Activated CD8-positive, alpha-beta memory T cell treated with anti-CD3 and anti-CD28 coated beads for 1 hour (primary cell): ENCODE data around the gene AIG1.
"Not testable (repeated sequence)": the region's sequence is repeated elsewhere in the genome, so short reads cannot be mapped to it uniquely, and the experiment has no call there.

ENCODE experiments used
- DNase-seq, 2 donors: peaks; one replicate each; pipeline ENCODE4 v3.0.0-alpha.2; 2020; ENCODE audit warnings: low read depth in 1 of 2; ENCODE audit errors: extremely low read depth in 1 of 2

Gene AIG1, protein sequence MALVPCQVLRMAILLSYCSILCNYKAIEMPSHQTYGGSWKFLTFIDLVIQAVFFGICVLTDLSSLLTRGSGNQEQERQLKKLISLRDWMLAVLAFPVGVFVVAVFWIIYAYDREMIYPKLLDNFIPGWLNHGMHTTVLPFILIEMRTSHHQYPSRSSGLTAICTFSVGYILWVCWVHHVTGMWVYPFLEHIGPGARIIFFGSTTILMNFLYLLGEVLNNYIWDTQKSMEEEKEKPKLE

DNA sequence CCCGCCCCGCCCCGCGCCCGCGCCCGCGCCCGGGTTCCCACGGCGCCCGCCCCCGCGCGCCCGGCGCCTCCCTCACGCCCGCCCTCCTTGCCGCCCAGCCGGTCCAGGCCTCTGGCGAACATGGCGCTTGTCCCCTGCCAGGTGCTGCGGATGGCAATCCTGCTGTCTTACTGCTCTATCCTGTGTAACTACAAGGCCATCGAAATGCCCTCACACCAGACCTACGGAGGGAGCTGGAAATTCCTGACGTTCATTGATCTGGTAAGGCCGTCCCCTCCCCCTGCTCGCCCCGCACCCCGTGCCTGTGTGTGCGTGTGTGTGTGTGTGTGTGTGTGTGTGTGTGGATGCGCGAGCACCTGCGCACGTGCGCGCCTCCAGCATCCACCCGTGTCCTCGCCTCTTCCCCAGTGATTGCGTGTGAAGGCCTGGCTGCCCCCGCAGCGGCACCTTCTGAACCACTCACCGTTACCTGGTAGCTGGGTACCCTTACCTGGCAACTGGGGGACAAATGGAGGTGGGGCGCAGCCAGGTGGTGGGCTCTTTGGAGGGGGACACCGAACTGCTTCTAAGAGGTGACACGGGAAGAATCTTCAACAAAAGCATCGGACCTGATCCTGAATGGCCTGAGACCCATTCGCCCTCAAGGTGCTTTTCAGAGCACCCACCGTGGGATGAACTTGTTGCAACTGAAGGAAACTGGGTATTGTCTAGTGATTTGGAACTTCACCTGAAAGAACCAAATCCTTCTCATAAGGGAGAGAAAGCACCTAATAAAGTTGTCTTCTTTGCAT, at the start of gene AIG1:
TSS of gene AIG1 (plus strand) at position 84 of the 791 bp plus-strand sequence. CDS start at position 121, 37 bp downstream.
- peak in 1 of 2 donors; percentile 13 for DNase-seq

DNA sequence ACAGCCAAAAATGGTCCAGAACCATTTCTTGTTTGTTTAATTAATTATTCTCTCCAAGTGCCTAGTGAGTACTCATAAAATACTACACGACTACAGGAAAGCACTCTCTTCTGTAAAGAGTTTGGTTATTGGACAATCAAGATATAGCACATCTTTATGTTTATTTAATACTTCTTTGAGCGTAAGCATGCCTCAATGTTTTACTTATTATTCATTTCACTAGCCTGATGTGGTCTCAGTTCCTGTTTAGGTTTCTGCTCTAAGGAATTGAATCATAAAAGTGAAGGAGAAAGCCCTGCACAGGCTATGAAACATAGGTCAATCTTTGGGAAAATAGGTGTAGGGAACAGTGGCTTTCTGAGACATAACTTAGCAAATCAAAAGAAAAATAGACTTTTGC, 45.9 kb upstream of the AIG1 start:
- no peak for DNase-seq

DNA sequence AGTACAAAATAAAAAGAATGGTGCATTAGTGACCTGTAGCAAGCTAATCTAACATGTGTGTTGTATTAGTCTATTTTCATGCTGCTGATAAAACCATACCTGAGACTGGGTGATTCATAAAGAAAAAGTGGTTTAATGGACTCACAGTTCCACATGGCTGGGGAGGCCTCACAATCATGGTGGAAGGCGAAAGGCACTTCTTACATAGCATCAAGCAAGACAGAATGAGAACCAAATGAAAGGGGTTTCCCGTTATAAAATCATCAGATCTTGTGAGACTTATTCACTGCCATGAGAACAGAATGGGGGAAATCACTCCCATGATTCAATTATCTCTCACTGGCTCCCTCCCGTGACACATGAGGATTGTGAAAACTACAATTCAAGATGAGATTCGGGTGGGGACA, 45.4 kb upstream of the AIG1 start:
- DNase-seq, result no peak

DNA sequence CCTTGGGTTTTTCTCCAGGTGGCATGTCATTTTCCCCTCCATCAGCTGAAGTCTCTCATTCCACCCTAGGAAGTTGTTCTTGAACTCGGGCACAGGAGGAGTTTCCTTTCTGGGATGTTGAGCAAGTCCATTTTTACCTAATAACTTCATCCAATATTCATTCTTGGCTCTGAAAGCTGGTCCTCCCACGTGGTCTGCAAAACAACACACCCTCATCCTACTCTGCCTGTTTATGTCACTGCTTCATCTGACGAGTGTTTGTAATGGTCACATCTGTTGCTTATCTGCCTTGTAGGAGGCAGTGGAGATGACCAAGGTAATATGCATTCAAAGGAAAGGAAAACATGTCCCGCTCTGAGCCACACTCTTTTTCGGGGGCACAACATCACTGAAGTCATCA, 41.7 kb upstream of the AIG1 start:
- no peak for DNase-seq

DNA sequence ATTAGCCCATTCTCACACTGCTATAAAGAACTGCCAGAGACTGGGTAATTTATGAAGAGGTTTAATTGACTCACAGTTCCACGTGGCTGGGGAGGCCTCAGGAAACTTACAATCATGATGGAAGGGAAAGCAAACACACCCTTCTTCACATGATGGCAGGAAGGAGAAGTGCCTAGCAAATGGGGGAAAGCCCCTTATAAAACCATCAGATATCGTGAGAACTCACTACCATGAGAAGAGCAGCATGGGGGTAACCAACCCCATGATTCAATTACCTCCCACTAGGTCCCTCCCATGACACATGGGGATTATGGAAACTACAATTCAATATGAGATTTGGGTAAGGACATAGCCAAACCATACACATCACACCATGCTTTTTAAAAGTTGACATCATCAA, 39.8 kb upstream of the AIG1 start:
- DNase-seq, result not testable (repeated sequence)

DNA sequence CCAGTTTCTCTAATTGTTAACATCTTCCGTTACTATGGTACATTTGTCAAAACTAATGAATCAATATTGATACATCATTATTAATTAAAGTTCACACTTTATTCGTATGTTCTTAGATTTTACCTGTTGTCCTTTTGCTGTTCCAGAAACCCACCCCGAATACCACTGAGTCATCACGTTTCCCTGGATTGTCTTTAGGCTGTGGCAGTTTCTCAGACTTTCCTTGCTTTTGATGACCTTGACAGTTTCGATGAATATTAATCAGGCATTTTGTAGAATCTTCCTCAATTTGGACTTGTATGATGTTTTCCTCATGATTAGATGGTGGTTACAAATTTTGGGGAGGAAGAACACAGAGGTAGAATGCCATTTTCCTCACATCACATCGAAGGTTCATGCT, 39.1 kb upstream of the AIG1 start:
- DNase-seq, result no peak

DNA sequence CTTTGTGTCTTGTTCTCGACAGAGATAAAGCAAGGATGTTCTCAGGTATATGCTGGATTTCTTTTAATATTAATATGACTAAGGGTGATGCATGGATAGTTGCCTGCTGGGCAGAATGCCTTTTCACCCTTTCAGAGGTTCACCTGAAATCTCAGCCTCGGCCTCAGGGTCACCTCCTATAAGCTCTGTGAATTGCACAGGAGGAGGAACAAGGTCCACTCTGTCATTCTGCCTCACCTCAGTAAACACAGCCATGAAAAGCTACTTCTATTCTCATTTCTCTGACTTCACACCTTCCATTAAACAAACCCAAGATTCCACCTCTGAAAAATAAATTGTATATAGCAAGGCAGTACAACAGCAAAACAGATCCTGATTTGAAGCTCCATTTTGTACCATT, 38.1 kb upstream of the AIG1 start:
- DNase-seq, result no peak

DNA sequence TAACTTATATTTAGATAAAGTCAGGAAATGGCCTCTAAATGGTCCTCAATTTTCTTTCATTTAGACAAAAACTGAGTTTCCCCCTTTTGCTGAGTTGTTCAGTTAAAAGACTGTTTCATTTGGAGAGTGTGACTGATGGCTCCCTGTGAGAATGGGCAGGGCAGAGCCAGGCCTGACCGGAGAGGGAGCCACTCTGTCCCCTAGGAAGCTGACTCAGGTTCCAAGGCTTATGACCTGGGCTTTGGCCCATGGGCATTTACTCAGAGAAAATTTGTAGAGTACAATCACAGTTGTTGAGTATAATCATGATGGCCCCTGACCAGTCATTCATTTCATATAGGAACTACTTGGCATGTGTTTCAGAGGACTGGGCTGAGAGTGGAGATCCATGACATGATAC, 37.0 kb upstream of the AIG1 start:
- DNase-seq, result no peak

DNA sequence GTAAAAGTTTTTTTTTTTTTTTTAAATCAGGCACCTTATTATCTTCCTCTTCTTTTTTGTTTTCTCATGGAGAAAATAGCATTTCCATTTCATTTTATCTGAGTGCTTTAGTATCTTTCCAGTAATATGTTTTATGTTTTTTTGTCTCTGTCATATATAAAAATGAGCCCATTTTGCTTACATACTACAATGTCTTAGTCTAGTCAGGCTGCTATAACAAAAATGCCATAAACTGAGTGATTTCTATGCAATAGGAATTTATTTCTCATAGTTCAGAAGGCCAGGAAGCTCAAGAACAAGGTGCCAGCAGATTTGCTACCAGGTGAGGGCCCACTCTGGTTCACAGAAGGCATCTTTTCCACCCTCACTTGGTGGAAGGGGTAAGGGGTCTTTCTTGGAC, 35.7 kb upstream of the AIG1 start:
- DNase-seq, result no peak

DNA sequence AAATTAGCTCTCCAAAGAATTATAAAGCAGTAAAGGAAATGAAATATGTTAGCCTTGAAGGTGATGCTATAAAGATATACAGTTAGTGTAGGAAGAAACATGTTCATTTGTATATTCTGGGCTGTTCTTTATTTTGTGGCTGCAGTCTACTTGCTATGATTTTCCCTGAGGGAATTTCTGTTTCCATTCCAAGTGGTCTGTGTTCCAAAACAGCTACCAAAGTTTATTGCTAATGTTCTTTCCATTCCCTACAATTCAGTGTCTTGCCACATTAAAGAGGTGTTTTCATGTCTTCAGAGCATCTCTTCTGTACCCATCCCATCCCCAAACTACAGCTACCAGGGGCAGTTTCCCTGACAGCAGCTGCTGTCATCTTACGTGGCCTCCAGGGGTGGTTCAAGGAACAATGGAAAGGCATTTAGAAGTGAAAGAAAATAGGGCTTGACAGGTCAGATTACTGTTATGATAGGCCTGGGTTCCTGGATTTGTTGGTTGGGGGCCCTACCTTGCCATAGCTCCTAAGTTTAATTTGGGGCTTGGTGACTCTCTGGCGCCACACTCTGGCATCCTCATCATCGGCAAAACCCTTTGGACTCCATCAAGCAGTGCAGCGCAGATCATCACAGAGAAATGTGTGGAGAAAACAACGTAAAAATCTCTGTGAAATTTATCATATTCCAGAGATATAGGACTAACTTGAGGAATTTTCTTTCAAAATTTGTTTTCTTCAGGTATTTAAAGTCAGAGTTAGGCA, 33.8 kb upstream of the AIG1 start:
- peak; percentile 17 to 22 for DNase-seq

DNA sequence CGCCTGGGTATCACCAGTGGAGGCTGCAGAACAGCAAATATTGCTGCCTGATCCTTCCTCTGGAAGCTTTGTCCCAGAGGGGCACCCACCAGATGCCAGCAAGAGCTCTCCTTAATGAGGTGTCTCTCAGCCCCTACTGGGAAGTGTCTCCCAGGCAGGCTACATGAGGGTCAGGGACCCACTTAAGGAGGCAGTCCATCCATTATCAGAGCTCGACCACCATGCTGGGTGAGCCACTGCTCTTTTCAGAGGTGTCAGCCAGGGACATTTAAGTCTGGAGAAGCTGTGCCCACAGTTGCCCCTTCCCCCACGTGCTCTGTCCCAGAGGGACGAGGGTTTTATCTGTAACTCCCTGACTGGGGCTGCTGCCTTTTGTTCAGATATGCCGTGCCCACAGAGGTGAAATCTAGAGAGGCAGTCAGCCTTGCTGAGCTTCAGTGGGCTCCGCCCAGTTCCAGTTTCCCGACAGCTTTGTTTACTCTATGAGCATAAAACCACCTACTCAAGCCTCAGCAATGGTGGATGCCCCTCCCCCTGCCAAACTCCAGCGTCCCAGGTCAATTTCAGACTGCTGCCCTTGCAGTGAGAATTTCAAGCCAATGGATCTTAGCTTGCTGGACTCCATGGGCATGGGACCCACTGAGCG, 25.9 kb upstream of the AIG1 start:
- no peak for DNase-seq

DNA sequence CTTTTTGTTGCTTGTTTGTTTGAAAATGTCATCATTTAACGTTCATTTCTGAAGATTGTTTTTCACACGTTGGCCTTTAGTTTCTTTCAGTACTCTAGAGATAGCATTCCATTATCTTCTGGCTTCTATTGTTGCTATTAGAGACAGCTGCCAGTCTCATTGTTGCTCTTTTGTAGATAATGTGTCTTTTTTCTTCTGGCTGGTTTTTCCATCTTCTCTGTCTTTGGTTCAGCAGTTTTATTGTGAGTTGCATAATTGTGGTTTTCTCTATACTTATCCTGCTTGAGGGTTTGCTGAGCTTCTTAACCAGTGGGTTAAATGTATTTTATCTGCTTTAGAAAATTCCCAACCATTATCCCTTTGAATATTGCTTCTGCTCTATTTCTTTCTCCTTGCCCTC, 23.2 kb upstream of the AIG1 start:
- DNase-seq, result no peak

DNA sequence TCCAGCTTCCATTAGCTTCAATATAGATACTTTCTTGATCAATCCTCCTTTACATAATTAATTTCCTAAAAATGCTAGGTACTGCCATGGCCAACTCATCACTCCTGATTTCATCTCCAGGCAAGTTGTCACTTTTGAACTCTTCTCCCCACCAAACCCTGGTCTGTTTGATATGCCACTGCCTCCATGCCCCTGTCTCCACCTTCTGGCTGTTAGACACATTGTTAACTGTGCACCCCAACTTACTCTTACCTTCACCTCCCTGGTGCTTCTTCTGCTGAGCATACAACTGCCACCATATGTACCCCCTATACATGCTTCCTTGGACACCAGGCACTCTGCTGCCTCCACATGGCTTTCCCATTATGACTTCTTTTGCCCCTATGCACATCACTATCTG, 21.9 kb upstream of the AIG1 start:
- no peak for DNase-seq

DNA sequence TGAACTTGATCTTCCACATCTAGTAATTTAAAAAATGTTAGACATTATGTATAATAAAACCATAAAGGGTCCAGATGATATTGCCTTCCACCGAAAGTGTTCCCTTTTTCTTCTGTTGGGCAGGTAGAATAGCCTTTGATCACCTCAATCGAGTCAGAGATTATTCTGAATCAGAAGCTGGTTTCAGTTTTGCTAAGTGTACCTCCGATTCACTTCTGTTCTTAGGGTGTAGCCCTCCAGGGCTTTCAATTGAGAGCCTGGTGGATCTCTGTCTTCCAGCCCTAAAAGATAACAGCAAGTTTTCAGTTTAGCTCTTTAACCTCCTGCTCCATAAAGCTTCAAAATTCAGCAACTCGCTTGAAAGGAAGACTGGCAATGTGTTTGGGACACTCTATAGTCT, 21.1 kb upstream of the AIG1 start:
- DNase-seq, result no peak

DNA sequence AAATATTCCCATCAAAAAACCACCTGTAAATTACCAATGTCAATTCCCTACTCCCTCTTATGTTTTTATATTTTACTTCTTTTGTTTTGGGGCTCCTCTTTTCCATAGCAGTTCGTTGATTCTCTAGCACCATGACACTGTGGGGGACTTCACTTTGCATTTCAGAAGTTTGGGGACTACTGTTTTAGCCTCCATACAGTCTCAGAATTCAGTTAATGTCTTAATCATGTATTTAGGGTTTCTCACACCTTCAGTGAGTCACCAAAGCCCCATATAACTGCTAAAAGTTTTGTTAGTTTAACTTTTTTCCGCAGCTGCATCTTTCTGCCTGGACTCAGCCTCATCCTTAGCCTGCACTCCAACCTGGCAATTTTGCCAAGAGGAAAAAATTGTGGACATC, 20.7 kb upstream of the AIG1 start:
- DNase-seq, result no peak

DNA sequence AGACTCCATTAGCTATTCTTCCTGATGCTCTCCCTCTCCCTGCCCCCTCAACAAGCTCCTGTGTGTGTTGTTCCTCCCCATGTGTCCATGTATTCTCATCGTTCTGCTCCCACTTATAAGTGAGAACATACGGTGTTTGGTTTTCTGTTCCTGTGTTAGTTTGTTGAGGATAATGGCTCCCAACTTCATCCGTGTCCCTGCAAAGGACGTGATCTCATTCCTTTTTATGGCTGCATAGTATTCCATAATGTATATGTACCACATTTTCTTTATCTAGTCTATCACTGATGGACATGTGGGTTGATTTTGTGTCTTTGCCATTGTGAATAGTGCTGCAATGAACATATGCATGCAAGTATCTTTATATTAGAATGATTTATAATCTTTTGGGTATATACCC, 16.3 kb upstream of the AIG1 start:
- not testable (repeated sequence) for DNase-seq

DNA sequence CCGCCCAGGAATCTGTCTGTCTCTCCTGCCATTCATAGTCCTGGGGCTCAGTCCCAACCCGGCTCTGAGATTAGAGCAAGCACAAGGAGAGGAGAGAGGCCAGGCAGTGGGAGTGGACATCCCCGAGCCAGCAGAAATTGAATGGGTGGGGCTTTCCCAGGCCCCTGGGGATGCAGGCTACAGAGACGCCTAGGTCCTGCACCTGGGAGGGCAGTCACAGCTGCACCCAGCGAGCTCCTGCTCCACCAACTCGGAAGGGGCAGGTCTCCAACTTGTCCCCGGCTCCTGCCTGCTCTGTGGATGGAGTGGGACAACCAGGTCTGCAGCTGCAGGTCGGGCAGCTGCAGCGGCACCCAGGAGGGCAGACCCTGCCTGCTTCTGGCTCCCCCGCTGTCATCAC, 11.1 kb upstream of the AIG1 start:
- no peak for DNase-seq

DNA sequence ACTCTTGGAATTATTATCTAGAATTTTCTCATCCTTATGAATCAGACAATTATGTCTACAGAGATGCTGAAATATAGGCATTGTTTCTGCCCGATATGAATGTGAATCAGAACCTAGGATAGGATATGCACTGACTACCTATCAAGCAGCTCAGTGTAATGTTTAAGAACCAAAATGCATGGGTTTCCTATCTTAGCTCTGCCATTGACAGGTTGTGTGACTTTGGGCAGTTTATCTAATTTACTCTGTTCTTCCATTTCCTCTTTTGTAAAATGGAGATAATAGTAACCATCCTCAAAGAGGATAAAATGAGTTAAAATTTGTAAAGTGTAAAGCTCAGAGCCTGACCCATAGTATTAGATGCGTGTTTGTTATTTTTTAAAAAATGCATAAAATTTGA, 10.2 kb upstream of the AIG1 start:
- DNase-seq, result no peak

DNA sequence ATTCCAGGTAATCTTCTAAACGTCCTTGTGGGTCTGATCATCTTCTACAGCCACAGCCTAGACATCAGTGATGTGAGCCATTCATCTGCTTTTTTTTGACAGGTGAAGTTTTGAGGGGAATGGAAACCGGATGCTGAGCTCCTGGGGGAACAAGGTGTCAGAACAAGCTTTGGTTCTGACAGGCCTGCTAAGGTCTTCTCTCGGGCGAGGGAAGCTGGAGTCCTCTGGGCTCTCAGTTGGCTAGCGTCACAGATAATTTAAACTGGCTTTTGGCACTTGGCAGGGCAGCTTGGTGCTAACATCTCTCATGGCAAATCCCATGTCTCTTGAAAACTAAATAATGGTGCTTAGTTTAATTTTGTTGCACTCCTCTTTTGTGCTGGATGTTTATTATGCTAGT, 8.4 kb upstream of the AIG1 start:
- DNase-seq, result no peak

DNA sequence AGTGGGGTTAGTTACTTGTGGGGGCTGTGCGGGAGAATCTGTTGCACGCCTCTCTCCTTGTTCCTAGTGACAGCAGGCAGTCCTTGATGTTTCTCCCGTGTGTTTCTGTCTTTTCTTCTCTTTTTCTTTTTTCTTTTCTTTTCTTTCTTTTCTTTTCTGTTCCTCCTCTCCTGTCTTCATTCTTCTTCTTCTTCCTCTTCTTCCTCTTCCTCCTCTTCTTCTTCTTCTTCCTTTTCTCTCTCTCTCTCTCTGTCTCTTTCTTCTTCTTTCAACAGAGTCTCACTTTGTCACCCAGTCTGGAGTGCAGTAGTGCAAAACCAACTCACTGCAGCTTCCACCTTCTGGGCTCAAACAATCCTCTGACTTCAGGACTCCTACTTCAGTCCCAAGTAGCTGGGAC, 6.8 kb upstream of the AIG1 start:
- DNase-seq, result no peak

DNA sequence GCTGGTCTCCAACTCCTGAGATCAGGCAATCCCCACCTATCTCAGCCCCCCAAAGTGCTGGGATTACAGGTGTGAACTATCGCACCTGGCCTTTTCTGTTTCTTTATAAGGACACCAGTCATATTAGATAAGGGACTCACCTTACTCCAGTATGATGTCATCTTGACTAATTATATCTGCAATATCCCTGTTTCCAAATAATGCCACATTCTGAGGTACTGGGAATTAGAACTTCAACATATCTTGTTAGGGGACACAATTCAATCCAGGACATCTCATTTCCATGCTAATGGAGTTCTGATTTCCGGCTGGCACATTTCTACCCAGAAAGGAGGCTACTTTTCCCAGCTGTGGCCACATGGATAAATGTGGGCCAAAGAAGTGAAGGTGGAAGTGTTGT, 6.4 kb upstream of the AIG1 start:
- no peak for DNase-seq
